ENCODE data around the gene MYOT.

DNA sequence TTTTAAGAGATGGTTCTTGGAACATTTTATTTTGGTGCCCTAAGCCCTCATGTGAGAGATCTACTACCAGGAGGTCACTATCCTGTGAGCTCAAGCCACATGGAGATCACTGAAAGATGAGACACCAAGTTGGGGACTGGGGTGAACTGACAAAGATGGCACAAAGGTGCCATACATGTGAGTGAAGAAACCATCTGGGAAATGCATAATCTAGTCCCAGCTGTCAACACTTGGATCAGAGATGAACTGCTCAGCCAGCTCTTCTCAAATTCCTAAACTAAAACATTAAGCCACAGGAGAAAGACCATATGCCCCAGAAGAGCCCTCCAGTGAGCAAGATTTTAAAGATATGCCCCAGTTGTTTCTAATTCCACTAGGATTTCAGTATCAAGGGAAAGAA is 22.2 kb upstream of the MYOT start:
- no peak for TF ChIP-seq POLR2A (IDR thresholded peaks at IDR 0.05; ENCODE audit: low read length)
- TF ChIP-seq GATA1 (IDR thresholded peaks at IDR 0.05; ENCODE audit: low read depth, low read length): no peak
